ENCODE results near the gene SCRN1. TPM values are rescaled to one million over a fixed set of nuclear protein-coding genes. Genes with fewer than 3 reads are reported as not detected.

The SCRN1 gene
- total RNA-seq, 1 experiment from 2014 or later, result 88.6 TPM

- no peak overlapping the region for H2AFZ ChIP-seq (ENCODE audit: low read length)
- no peak for DNase-seq
- H3K79me2 ChIP-seq (ENCODE audit: low read length), result peaks cover 23% of the 10 kb centered on the region
- H3K27me3 ChIP-seq (ENCODE audit: low read length), result no peaks in the 10 kb centered on the region
- peaks cover 7% of the 10 kb centered on the region; the same call in 1 of the 2 replicates for H3K36me3 ChIP-seq (ENCODE audit: insufficient read depth, low read length)
- no peak overlapping the region for H3K4me2 ChIP-seq (ENCODE audit: low read depth, low read length, poor library complexity, severe bottlenecking)
- H3K9ac ChIP-seq (ENCODE audit: low read length), result no peak overlapping the region
- H3K9me2 ChIP-seq (replicated peaks; ENCODE audit: insufficient read depth, low read length), result no peaks in the 10 kb centered on the region
- no peak overlapping the region for H3K27ac ChIP-seq (ENCODE audit: low read length)
- H3K9me3 ChIP-seq (ENCODE audit: low read length), result peaks cover 1% of the 10 kb centered on the region; the same call in 1 of the 2 replicates
- H3K4me1 ChIP-seq (ENCODE audit: low read length), result peaks cover 34% of the 10 kb centered on the region
- H3K4me3 ChIP-seq (ENCODE audit: low read length), result no peak overlapping the region
- no peaks in the 10 kb centered on the region for H4K20me1 ChIP-seq (ENCODE audit: insufficient read depth, low read depth, low read length)
Measured at GRCh38 chr7:30001998-30002397, 12.4 kb upstream of the SCRN1 start.

GRCh38 chr7:29998489-29998888 lies 8.9 kb upstream of the SCRN1 start:
- Histone ChIP-seq H3K4me3 (ENCODE audit: low read length) (no peak overlapping the region), H3K9ac (ENCODE audit: low read length) (no peak overlapping the region), H3K79me2 (ENCODE audit: low read length) (peaks cover 31% of the 10 kb centered on the region), H3K4me1 (ENCODE audit: low read length) (peaks cover 29% of the 10 kb centered on the region), H3K36me3 (ENCODE audit: insufficient read depth, low read length) (peaks cover 13% of the 10 kb centered on the region), H3K27ac (ENCODE audit: low read length) (peak overlapping the region; percentile 39; the same call in 1 of the 2 replicates), H3K4me2 (ENCODE audit: low read depth, low read length, poor library complexity, severe bottlenecking) (peak overlapping the region; percentile 5), H3K27me3 (ENCODE audit: low read length) (no peaks in the 10 kb centered on the region), H3K9me3 (ENCODE audit: low read length) (peaks cover 8% of the 10 kb centered on the region), H3K9me2 (replicated peaks; ENCODE audit: insufficient read depth, low read length) (no peaks in the 10 kb centered on the region), H4K20me1 (ENCODE audit: insufficient read depth, low read depth, low read length) (no peaks in the 10 kb centered on the region), H2AFZ (ENCODE audit: low read length) (no peak overlapping the region)
- DNase-seq, result no peak

GRCh38 chr7:29996321-29996720 lies 6.7 kb upstream of the SCRN1 start:
- H3K4me3 ChIP-seq (ENCODE audit: low read length), result no peak overlapping the region
- H3K4me1 ChIP-seq (ENCODE audit: low read length), result peaks cover 24% of the 10 kb centered on the region
- H3K9me2 ChIP-seq (replicated peaks; ENCODE audit: insufficient read depth, low read length), result no peaks in the 10 kb centered on the region

GRCh38 chr7:29995652-29996051 lies 6.1 kb upstream of the SCRN1 start:
- H3K27me3 ChIP-seq (ENCODE audit: low read length), result no peaks in the 10 kb centered on the region
- H3K79me2 ChIP-seq (ENCODE audit: low read length), result peaks cover 39% of the 10 kb centered on the region
- H3K9me3 ChIP-seq (ENCODE audit: low read length), result peaks cover 11% of the 10 kb centered on the region
- no peak overlapping the region for H3K4me3 ChIP-seq (ENCODE audit: low read length)
- H3K27ac ChIP-seq (ENCODE audit: low read length), result no peak overlapping the region
- H4K20me1 ChIP-seq (ENCODE audit: insufficient read depth, low read depth, low read length), result no peaks in the 10 kb centered on the region
- DNase-seq, result no peak
- H3K9ac ChIP-seq (ENCODE audit: low read length), result no peak overlapping the region
- H3K36me3 ChIP-seq (ENCODE audit: insufficient read depth, low read length), result peaks cover 13% of the 10 kb centered on the region
- peaks cover 28% of the 10 kb centered on the region for H3K4me1 ChIP-seq (ENCODE audit: low read length)
- no peak overlapping the region for H3K4me2 ChIP-seq (ENCODE audit: low read depth, low read length, poor library complexity, severe bottlenecking)
- no peaks in the 10 kb centered on the region for H3K9me2 ChIP-seq (replicated peaks; ENCODE audit: insufficient read depth, low read length)
- H2AFZ ChIP-seq (ENCODE audit: low read length), result no peak overlapping the region

More at GRCh38 chr7:29996321-29996720, 6.7 kb upstream of the SCRN1 start:
- Histone ChIP-seq H4K20me1 (ENCODE audit: insufficient read depth, low read depth, low read length) (no peaks in the 10 kb centered on the region), H3K79me2 (ENCODE audit: low read length) (peaks cover 35% of the 10 kb centered on the region), H3K4me2 (ENCODE audit: low read depth, low read length, poor library complexity, severe bottlenecking) (no peak overlapping the region), H2AFZ (ENCODE audit: low read length) (no peak overlapping the region), H3K27me3 (ENCODE audit: low read length) (no peaks in the 10 kb centered on the region), H3K36me3 (ENCODE audit: insufficient read depth, low read length) (peaks cover 13% of the 10 kb centered on the region), H3K9ac (ENCODE audit: low read length) (no peak overlapping the region), H3K27ac (ENCODE audit: low read length) (no peak overlapping the region), H3K9me3 (ENCODE audit: low read length) (peaks cover 11% of the 10 kb centered on the region)
- no peak for DNase-seq

- no peak overlapping the region for H3K4me3 ChIP-seq (ENCODE audit: low read length)
- H3K36me3 ChIP-seq (ENCODE audit: insufficient read depth, low read length), result peaks cover 13% of the 10 kb centered on the region
- H3K9me2 ChIP-seq (replicated peaks; ENCODE audit: insufficient read depth, low read length), result no peaks in the 10 kb centered on the region
- H3K4me2 ChIP-seq (ENCODE audit: low read depth, low read length, poor library complexity, severe bottlenecking), result no peak overlapping the region
- H3K9ac ChIP-seq (ENCODE audit: low read length), result no peak overlapping the region
- DNase-seq, result no peak
- peaks cover 23% of the 10 kb centered on the region for H3K4me1 ChIP-seq (ENCODE audit: low read length)
- H3K27me3 ChIP-seq (ENCODE audit: low read length), result no peaks in the 10 kb centered on the region
- peaks cover 52% of the 10 kb centered on the region for H3K79me2 ChIP-seq (ENCODE audit: low read length)
- H4K20me1 ChIP-seq (ENCODE audit: insufficient read depth, low read depth, low read length), result no peaks in the 10 kb centered on the region
- H3K27ac ChIP-seq (ENCODE audit: low read length), result no peak overlapping the region
- H2AFZ ChIP-seq (ENCODE audit: low read length), result no peak overlapping the region
- peaks cover 11% of the 10 kb centered on the region for H3K9me3 ChIP-seq (ENCODE audit: low read length)
Measured at GRCh38 chr7:29993140-29993539, 3.5 kb upstream of the SCRN1 start.

- DNase-seq, result no peak
- H3K36me3 ChIP-seq (ENCODE audit: insufficient read depth, low read length), result peaks cover 6% of the 10 kb centered on the region
- H3K4me3 ChIP-seq (ENCODE audit: low read length), result no peak overlapping the region
- no peaks in the 10 kb centered on the region for H3K27me3 ChIP-seq (ENCODE audit: low read length)
- no peak overlapping the region for H3K4me2 ChIP-seq (ENCODE audit: low read depth, low read length, poor library complexity, severe bottlenecking)
- peaks cover 28% of the 10 kb centered on the region for H3K4me1 ChIP-seq (ENCODE audit: low read length)
- peaks cover 53% of the 10 kb centered on the region for H3K79me2 ChIP-seq (ENCODE audit: low read length)
- peaks cover 9% of the 10 kb centered on the region for H3K9me3 ChIP-seq (ENCODE audit: low read length)
- no peak overlapping the region for H3K9ac ChIP-seq (ENCODE audit: low read length)
- H3K27ac ChIP-seq (ENCODE audit: low read length), result no peak overlapping the region
- no peaks in the 10 kb centered on the region for H4K20me1 ChIP-seq (ENCODE audit: insufficient read depth, low read depth, low read length)
- no peaks in the 10 kb centered on the region for H3K9me2 ChIP-seq (replicated peaks; ENCODE audit: insufficient read depth, low read length)
- H2AFZ ChIP-seq (ENCODE audit: low read length), result no peak overlapping the region
Measured at GRCh38 chr7:29991937-29992336, 2.3 kb upstream of the SCRN1 start.

- Histone ChIP-seq H4K20me1 (ENCODE audit: insufficient read depth, low read depth, low read length) (no peaks in the 10 kb centered on the region), H3K9me2 (replicated peaks; ENCODE audit: insufficient read depth, low read length) (no peaks in the 10 kb centered on the region), H3K36me3 (ENCODE audit: insufficient read depth, low read length) (no peaks in the 10 kb centered on the region), H3K9me3 (ENCODE audit: low read length) (0 out of 2 replicates have a peak, but pooled peaks cover 3% of the 10 kb centered on the region), H3K27me3 (ENCODE audit: low read length) (no peaks in the 10 kb centered on the region), H3K27ac (ENCODE audit: low read length) (no peak overlapping the region), H3K79me2 (ENCODE audit: low read length) (peaks cover 54% of the 10 kb centered on the region), H3K4me3 (ENCODE audit: low read length) (peak overlapping the region; percentile 97; the same call in 1 of the 2 replicates), H2AFZ (ENCODE audit: low read length) (no peak overlapping the region), H3K4me2 (ENCODE audit: low read depth, low read length, poor library complexity, severe bottlenecking) (peak overlapping the region; percentile 90), H3K4me1 (ENCODE audit: low read length) (peaks cover 37% of the 10 kb centered on the region), H3K9ac (ENCODE audit: low read length) (no peak overlapping the region)
- DNase-seq, result no peak
Measured at GRCh38 chr7:29990931-29991330, 1.3 kb upstream of the SCRN1 start.

GRCh38 chr7:29988424-29989256 lies 961 bp downstream of the SCRN1 start:
- H3K9me3 ChIP-seq (ENCODE audit: low read length), result 0 out of 2 replicates have a peak, but pooled peaks cover 3% of the 10 kb centered on the region
- H3K9ac ChIP-seq (ENCODE audit: low read length), result peak overlapping the region; percentile 92
- no peaks in the 10 kb centered on the region for H3K9me2 ChIP-seq (replicated peaks; ENCODE audit: insufficient read depth, low read length)
- peaks cover 51% of the 10 kb centered on the region for H3K4me1 ChIP-seq (ENCODE audit: low read length)
- peaks cover 75% of the 10 kb centered on the region for H3K79me2 ChIP-seq (ENCODE audit: low read length)
- H3K27me3 ChIP-seq (ENCODE audit: low read length), result no peaks in the 10 kb centered on the region
- no peaks in the 10 kb centered on the region for H3K36me3 ChIP-seq (ENCODE audit: insufficient read depth, low read length)
- H3K4me3 ChIP-seq (ENCODE audit: low read length), result peak overlapping the region; percentile 97
- no peaks in the 10 kb centered on the region for H4K20me1 ChIP-seq (ENCODE audit: insufficient read depth, low read depth, low read length)
- peak overlapping the region; percentile 93 for H3K27ac ChIP-seq (ENCODE audit: low read length)
- peak; percentile 93 for DNase-seq
- peak overlapping the region; percentile 10; the same call in 1 of the 2 replicates for H2AFZ ChIP-seq (ENCODE audit: low read length)
- peak overlapping the region; percentile 90 for H3K4me2 ChIP-seq (ENCODE audit: low read depth, low read length, poor library complexity, severe bottlenecking)
